HFF-Myc (cell line): Measurements from ENCODE around the gene TOM1L2.
"Not testable (repeated sequence)": the region's sequence is repeated elsewhere in the genome, so short reads cannot be mapped to it uniquely, and the experiment has no call there.

ENCODE experiments used
- DNase-seq: peaks from one replicate; pipeline ENCODE4 v3.0.0-alpha.2; 2011; ENCODE audit warnings: low read depth; ENCODE audit errors: extremely low read depth
- H3K4me3 ChIP-seq: replicated peaks from 2 replicates; pipeline ENCODE4 v1.5.1; 2011; ENCODE audit warnings: low read depth, mild to moderate bottlenecking, control low read depth, low read length
- TF ChIP-seq, protein P1 (sequence below): IDR thresholded peaks from 2 replicates; pipeline ENCODE4 v1.5.1; 2012; ENCODE audit warnings: mild to moderate bottlenecking, low read depth, low read length, control low read depth; ENCODE audit errors: missing control alignments

TOM1L2 gene

DNA sequence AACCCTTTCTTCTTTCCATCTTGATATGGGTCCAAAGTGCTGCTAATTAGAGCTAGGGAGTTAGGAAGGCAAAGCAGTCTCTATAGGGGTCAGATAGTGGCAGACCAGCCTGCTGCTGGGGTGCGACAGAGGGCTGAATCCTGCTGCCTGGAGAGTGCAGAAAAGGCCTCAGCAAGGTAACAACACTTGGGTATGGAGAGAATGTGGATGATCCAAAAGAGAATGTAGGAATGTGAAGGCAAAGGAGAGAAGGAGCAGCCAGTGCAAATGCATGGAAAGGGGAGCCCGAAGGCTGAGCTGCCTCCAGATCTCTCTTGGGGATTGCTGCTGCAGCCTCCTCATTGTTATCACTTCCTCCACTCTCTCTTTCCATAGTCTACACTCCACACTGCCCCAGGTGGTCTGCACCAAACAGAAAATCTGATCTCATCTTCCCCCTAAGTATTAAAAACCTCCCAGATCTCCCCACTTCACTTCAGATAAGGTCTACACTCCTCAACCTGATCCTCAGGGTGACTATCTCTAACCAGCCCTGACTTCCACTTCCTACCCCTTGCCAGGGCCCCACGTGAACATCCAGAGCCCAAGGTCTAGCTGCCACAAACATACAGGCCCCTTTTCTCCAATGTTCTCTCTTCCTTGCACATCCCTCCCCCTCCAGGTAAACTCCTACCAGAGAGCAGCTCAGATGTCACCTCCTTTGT, 28.8 kb downstream of the TOM1L2 start:
- DNase-seq: no peak
- TF ChIP-seq, protein P1, sequence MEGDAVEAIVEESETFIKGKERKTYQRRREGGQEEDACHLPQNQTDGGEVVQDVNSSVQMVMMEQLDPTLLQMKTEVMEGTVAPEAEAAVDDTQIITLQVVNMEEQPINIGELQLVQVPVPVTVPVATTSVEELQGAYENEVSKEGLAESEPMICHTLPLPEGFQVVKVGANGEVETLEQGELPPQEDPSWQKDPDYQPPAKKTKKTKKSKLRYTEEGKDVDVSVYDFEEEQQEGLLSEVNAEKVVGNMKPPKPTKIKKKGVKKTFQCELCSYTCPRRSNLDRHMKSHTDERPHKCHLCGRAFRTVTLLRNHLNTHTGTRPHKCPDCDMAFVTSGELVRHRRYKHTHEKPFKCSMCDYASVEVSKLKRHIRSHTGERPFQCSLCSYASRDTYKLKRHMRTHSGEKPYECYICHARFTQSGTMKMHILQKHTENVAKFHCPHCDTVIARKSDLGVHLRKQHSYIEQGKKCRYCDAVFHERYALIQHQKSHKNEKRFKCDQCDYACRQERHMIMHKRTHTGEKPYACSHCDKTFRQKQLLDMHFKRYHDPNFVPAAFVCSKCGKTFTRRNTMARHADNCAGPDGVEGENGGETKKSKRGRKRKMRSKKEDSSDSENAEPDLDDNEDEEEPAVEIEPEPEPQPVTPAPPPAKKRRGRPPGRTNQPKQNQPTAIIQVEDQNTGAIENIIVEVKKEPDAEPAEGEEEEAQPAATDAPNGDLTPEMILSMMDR: no peak
- H3K4me3 ChIP-seq: no peak overlapping the region

GRCh38 chr17:17942846-17943245, 29.4 kb downstream of the TOM1L2 start:
- TF ChIP-seq, protein P1: no peak

DNA sequence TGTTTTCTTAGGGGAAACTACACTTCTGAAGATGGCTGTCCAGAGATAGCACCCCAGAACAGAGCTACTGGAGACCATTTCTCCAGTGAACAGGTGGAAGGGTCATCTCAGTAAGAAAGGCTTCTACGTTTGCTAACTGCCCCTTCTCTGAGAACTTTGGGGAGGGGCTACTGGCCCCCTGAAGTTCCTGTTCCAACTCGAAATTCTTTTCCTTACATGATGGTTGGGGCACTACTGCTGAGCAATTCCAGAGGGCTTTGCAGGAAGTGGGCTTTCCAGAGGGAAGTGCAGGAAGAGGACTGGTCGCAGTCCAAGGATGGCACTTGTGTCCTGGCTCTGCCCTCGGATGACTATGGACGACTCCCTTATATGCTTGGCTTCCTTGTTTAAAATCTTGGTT, 31.2 kb downstream of the TOM1L2 start:
- DNase-seq: no peak
- H3K4me3 ChIP-seq: no peak overlapping the region
- TF ChIP-seq, protein P1: no peak

More at GRCh38 chr17:17942846-17943245, 29.4 kb downstream of the TOM1L2 start:
- no peak for DNase-seq
- H3K4me3 ChIP-seq: no peak overlapping the region

DNA sequence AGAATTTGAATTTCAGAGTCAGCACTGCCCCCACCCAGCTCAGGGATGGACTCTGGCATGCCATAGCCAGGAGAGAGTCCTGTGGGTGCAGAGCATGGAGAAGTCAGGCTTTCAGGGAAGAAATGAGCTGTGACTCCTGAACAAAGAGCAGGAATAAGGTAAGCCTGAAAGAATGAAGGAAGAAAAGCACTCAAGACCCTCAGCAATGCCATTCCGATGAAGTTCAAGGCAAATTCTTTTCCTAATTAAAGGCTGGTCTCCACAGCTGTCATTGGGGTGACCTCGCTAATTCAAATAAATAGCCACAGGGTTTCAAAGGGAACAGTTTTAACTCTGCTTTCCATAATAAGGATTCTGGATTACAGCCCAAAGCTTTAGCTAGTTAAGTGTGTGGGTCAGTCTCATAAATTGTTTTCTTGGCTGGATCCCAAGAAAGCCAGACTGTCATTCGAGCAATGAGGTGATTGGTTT, 31.7 kb downstream of the TOM1L2 start:
- no peak for DNase-seq
- TF ChIP-seq, protein P1: no peak
- H3K4me3 ChIP-seq: no peak overlapping the region

DNA sequence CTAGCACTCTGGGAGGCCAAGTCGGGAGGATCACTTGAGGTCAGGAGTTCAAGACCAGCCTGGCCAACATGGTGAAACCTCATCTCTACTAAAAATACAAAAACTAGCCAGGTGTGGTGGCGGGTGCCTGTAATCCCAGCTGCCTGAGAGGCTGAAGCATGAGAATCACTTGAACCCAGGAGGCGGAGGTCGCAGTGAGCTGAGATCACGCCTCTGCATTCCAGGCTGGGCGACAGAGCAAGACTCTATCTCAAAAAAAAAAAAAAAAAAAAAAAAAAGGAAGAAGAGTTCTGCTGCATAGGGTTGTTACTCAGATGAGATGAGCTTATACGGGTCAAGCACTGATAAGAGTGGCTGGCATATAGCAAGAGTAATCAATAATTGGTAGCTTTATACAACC, 32.3 kb downstream of the TOM1L2 start:
- DNase-seq, H3K4me3 ChIP-seq: not testable (repeated sequence)

DNA sequence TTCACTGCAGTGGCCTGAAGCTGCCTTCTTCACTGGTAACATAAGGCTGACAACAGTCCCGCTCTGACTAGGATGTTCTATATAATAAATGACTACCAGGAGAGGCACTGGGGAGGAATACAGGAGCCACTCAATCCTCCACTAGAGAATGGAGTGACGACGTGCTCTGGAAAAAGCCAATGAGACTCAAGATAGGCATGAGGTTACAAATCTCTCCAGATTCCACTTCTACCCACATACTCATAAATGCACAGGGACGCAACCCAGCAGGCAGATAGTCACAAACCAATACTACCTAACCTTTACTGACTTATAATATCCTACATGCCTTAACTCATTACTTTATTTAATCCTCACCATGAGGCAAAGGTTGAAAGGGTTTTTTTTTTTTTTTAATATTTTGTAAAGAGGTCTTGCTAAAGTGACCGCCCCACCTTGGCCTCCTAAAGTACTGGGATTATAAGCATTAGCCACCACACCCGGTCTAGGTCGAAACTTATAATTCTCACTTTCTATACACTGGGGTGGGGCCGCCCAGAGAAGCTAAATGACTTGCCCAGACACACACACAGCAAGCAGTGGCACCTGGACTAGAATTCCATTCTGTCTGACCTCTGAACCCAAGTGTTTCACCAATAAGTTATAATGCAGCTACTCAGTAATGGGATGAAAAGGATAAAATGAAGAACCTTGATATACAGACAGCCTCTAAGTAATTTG, 33.7 kb downstream of the TOM1L2 start:
- no peak for DNase-seq
- TF ChIP-seq, protein P1: no peak
- H3K4me3 ChIP-seq: no peak overlapping the region

DNA sequence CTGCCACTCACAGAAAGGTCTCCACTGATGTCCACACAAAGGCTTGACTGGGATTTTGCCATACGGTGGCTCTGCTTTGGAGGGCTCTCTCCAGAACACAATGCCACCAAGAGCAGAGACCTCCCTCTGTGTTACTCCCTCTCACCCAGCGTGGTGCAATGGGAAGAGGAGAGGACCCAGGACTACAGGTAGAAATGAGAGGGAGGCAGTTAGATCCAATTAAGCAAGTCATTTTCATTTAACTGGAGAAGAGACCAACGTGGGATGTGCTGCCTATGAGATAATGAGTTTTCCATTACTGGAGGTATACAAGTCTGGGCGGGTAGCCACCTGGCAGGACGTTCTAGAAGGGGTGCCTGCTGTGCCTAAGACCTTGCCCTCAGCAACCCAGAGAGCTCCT, 34.2 kb downstream of the TOM1L2 start:
- DNase-seq: no peak
- TF ChIP-seq, protein P1: no peak
- H3K4me3 ChIP-seq: no peak overlapping the region
